Gastrocnemius medialis (tissue), 4 donors: ENCODE measurements around the gene DKKL1. TPM values are rescaled to one million over a fixed set of nuclear protein-coding genes. Genes with fewer than 3 reads are reported as not detected.
A peak's percentile ranks its signal among the peaks of the same experiment; 100 is the strongest.

Source experiments
- ATAC-seq, 2 donors: fragments of 150-250 bp; one replicate each; pipeline ENCODE4 v1.9.1; 2016
- DNase-seq, 2 donors: peaks; one replicate each; pipeline ENCODE4 v3.0.0-alpha.2; 2019
- H3K27ac ChIP-seq, 4 donors: fragments of 200-600 bp; sonication (generic); 1 replicate in 1 of 4; 2 replicates in 3 of 4; pipeline ENCODE4 v1.5.1; 2016 to 2018; ENCODE audit warnings: mild to moderate bottlenecking in 2 of 4, moderate library complexity in 1 of 4
- H3K27me3 ChIP-seq, 3 donors: fragments of 200-600 bp; sonication (generic) in 2 of 3; 1 replicate in 1 of 3; 2 replicates in 2 of 3; pipeline versions ENCODE4 v1.5.1 to v1.6.0; 2016 to 2019; ENCODE audit warnings: mild to moderate bottlenecking in 1 of 3, moderate library complexity in 1 of 3
- H3K36me3 ChIP-seq, 2 donors: fragments of 200-600 bp; sonication (generic) in 1 of 2; one replicate each; pipeline ENCODE4 v1.5.1; 2017 to 2018
- H3K4me1 ChIP-seq, 2 donors: fragments of 200-600 bp; sonication (generic) in 1 of 2; one replicate each; pipeline ENCODE4 v1.5.1; 2016 to 2017; ENCODE audit warnings: mild to moderate bottlenecking in 2 of 2
- H3K4me3 ChIP-seq, 4 donors: fragments of 200-600 bp; sonication (generic) in 3 of 4; 1 replicate in 1 of 4; 2 replicates in 3 of 4; pipeline ENCODE4 v1.5.1; 2016 to 2019; ENCODE audit warnings: mild to moderate bottlenecking in 2 of 4
- H3K9me3 ChIP-seq, 3 donors: fragments of 200-600 bp; sonication (generic) in 2 of 3; 1 replicate in 1 of 3; 2 replicates in 2 of 3; pipeline ENCODE4 v1.5.1; 2016 to 2019
- POLR2A ChIP-seq, 2 donors: fragments of 450-650 bp; IDR thresholded peaks; one replicate each; pipeline ENCODE4 v1.6.1; 2017; ENCODE audit warnings: antibody characterized with exemption in 2 of 2, mild to moderate bottlenecking in 2 of 2, moderate library complexity in 2 of 2
- in situ Hi-C, 4 donors: fragments of 200-750 bp; cut with MboI; loops; one replicate each; pipeline versions ENCODE4 v1.15.0 to v1.8.0; 2017; ENCODE audit warnings: low sequenced_read_pairs in 4 of 4
- intact Hi-C: fragments of 100-400 bp; cut with DNase I; formaldehyde crosslinking; loops from one replicate; pipeline ENCODE4 v1.15.1; 2023; ENCODE audit warnings: low total_unique reads
- total RNA-seq, 4 donors: library from RNA; depleted of rRNA; stranded (reverse); fragments of >200 nt; gene quantifications; one replicate each; pipeline versions ENCODE4 v1.1.0 to v1.2.3, GENCODE V29; 2016
- TF ChIP-seq, protein P1 (sequence below), 5 experiments: fragments of 450-650 bp in 3 of 5; fragments of 200-600 bp in 2 of 5; sonication (generic) in 2 of 5; IDR thresholded peaks in 4 of 5; conservative IDR thresholded peaks in 1 of 5; 1 replicate in 4 of 5; 2 replicates in 1 of 5; pipeline ENCODE4 v1.5.1; 2016 to 2019; ENCODE audit warnings: antibody characterized with exemption in 5 of 5, mild to moderate bottlenecking in 3 of 5, moderate library complexity in 3 of 5

DKKL1 gene
- total RNA-seq, 4 donors from 2014 or later: not detected

DNA sequence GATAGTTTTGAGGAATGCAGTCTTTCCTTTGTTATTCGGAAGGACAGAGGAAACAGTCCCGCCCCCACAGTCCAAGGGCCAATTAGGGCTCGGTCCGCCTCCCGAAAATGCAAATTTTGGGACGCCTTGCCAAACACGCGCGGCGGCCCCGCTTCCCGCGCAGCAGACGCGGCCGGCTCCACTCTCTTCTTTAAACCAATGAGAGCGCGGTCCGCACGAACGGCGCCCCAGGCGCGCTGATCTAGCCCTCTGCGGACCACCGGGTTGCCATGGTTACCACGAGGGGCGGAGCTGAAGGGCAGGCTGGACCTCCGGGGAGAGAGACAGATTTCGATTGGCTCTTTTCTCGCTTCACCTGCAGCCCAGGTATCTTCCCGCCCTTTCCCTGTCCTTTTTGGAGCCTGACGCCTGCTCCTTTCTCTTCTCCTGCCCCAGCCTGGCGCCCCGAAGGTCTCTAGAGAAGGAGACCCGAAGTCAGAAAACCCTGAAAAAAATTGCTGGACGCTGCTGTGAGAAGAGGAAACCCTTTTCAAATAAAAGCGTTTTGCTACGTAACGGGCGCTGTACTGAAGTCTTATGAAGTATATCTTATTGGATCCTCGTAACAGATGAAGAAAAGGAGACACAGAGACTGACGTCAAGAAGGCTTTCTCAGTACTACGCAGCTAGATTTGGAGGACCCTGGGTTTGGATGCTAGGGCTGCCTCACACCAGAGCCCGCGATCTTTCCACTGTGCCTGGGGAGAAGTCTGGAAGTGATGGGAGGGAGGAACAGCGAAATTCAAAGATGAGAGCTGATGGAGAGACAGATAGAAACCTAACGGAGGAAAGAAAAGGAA lies 57.6 kb downstream of the DKKL1 start:
- DNase-seq (no peak), ATAC-seq (no peak)
- no peak overlapping the region for H3K27ac ChIP-seq
- H3K4me3 ChIP-seq: peak overlapping the region in 1 of 4 donors; percentile 10
- in situ Hi-C loops (no loop called here), intact Hi-C loops (no loop called here)
- peaks cover 13 to 21% of the 10 kb centered on the region in 2 donors for H3K4me1 ChIP-seq
- no peak for TF ChIP-seq POLR2A (IDR thresholded peaks at IDR 0.05)
- TF ChIP-seq, protein P1, sequence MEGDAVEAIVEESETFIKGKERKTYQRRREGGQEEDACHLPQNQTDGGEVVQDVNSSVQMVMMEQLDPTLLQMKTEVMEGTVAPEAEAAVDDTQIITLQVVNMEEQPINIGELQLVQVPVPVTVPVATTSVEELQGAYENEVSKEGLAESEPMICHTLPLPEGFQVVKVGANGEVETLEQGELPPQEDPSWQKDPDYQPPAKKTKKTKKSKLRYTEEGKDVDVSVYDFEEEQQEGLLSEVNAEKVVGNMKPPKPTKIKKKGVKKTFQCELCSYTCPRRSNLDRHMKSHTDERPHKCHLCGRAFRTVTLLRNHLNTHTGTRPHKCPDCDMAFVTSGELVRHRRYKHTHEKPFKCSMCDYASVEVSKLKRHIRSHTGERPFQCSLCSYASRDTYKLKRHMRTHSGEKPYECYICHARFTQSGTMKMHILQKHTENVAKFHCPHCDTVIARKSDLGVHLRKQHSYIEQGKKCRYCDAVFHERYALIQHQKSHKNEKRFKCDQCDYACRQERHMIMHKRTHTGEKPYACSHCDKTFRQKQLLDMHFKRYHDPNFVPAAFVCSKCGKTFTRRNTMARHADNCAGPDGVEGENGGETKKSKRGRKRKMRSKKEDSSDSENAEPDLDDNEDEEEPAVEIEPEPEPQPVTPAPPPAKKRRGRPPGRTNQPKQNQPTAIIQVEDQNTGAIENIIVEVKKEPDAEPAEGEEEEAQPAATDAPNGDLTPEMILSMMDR (IDR thresholded peaks at IDR 0.05 in 4 of 5, conservative IDR thresholded peaks at IDR 0.05 in 1 of 5): no peak
- H3K36me3 ChIP-seq: no peaks in the 10 kb centered on the region
- no peaks in the 10 kb centered on the region for H3K9me3 ChIP-seq
- H3K27me3 ChIP-seq: peaks cover 80 to 95% (median 86%) of the 10 kb centered on the region in 3 donors

DNA sequence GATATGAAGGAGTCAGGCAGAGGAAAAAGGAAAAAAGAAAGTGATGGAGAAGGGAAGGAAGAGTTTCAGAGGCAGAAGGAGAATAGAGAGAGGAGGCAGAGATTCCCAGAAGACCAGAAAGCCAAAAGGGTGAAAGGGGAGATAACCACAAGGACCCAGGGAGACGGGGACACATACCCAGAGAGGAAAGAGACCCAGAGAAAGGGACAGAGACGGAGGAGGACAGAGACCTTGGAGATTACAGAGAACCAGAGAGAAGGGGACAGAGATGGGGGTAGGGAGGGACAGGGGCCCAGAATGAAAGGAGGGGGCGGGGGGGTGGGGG lies 58.2 kb downstream of the DKKL1 start:
- DNase-seq (no peak), ATAC-seq (no peak)
- Histone ChIP-seq H3K4me1 (peaks cover 13 to 21% of the 10 kb centered on the region in 2 donors), H3K4me3 (no peak overlapping the region), H3K9me3 (no peaks in the 10 kb centered on the region), H3K36me3 (no peaks in the 10 kb centered on the region), H3K27me3 (peaks cover 85 to 97% (median 92%) of the 10 kb centered on the region in 3 donors), H3K27ac (no peak overlapping the region)
- intact Hi-C loops (loop anchor here (1.0 kb wide), 1 partner anchor 21 kb away; no protein-coding TSS in a partner anchor), in situ Hi-C loops (no loop called here)
- TF ChIP-seq POLR2A (IDR thresholded peaks at IDR 0.05): no peak
- TF ChIP-seq, protein P1 (IDR thresholded peaks at IDR 0.05 in 4 of 5, conservative IDR thresholded peaks at IDR 0.05 in 1 of 5): no peak

DNA sequence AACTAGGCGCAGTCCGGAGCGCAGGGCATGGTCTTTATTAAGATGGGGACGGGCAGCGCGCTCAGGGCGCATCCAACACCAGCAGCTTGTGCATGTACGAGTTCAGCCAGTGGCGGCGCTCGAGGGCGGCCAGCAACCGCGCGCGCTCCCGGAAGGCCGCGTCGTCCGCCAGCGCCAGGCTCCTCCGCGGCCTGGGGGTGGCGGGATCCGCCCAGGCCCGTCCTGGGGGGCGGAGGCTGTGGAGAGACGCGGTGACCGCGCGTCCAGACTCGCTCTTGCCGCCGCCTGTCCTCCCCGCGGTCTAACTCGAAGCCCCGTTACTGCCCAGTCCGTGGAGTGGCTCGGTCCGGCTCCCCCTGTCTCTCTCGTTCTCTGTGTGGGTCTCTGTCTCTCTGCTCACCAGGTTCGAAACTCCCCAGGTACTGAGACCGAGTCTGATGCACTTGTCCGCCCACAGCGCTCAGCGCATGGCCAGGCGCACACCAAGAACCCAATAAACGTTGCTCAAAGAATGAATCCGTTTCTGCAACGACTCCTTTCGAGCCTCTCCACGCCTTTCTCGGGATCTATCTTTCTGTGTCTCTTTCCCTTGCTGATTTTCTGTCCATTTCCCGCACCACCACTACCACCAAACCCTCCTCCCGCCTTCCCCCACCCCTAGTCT lies 58.9 kb downstream of the DKKL1 start:
- Histone ChIP-seq H3K27me3 (peaks cover 91 to 99% (median 94%) of the 10 kb centered on the region in 3 donors), H3K27ac (no peak overlapping the region), H3K36me3 (no peaks in the 10 kb centered on the region), H3K9me3 (no peaks in the 10 kb centered on the region), H3K4me1 (peaks cover 13 to 21% of the 10 kb centered on the region in 2 donors), H3K4me3 (peak overlapping the region; percentile 10 to 47 (median 30))
- ATAC-seq (no peak), DNase-seq (no peak)
- TF ChIP-seq, protein P1 (IDR thresholded peaks at IDR 0.05 in 4 of 5, conservative IDR thresholded peaks at IDR 0.05 in 1 of 5): peak in 4 of 5 experiments; percentile 28 to 54 (median 36)
- TF ChIP-seq POLR2A (IDR thresholded peaks at IDR 0.05): no peak
- in situ Hi-C loops (no loop called here), intact Hi-C loops (loop anchor here (1.0 kb wide), 1 partner anchor 21 kb away; no protein-coding TSS in a partner anchor)

DNA sequence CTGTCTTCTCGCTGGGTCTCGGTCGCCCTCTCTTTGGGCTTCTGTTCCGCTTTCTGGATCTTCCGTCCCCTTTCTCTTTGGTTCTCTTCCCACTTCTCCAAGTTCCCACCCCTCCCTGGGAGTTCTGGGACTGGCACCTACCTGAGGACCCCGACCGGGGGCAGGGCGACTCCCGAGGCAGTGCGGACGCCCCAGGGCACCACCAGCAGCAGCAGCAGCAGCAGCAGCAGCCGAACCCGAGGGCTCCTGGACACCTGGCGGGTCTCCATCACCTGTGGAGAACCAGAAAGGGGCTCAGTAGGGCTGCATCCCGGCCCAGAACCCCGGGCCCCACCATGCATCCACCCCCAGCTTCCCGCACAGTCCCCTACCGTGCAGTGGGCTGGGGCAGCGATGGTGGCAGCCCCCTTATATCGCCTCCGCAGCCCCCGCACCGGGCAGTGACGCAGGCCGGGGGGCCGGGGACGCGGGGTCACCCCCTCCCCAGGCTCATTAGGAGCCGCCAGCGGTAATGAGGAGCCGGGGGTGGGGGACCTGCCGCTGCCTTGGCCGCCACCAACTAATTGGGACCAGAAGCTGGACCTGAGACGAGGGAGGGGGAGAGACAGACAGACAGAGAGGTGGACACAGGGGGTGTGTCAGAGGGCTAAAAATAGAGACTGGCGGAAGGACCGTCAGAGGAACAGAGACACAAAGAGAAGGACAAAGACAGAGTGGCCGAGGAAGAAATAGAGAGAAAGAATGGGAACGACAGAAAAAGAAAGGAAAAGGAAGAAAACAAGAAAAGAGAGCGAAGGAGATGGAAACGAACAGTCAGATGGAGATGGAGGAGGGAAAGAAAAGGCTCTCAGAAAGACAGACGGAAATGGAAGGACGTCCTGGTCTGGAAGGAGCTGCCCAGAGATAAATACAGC lies 59.7 kb downstream of the DKKL1 start, which contains the start of gene PTH2:
TSS of gene PTH2 (minus strand) at position 371 of the 914 bp plus-strand sequence. CDS start at position 269, 102 bp downstream.
- ATAC-seq (no peak), DNase-seq (no peak)
- TF ChIP-seq POLR2A (IDR thresholded peaks at IDR 0.05): no peak
- TF ChIP-seq, protein P1 (IDR thresholded peaks at IDR 0.05 in 4 of 5, conservative IDR thresholded peaks at IDR 0.05 in 1 of 5): no peak
- H3K4me3 ChIP-seq: peak within 1 kb of the TSS; percentile 10 to 47 (median 30)
- in situ Hi-C loops (no loop called here), intact Hi-C loops (no loop called here)
- H3K9me3 ChIP-seq: no peaks in the 10 kb centered on the region
- H3K36me3 ChIP-seq: no peaks in the 10 kb centered on the region
- no peak within 1 kb of the TSS for H3K27ac ChIP-seq
- peaks cover 13 to 25% of the 10 kb centered on the region in 2 donors for H3K4me1 ChIP-seq
- H3K27me3 ChIP-seq: peaks cover 92 to 100% (median 99%) of the 10 kb centered on the region in 3 donors
